ENCODE measurements around the gene LTN1.
"Not testable (repeated sequence)": the region's sequence is repeated elsewhere in the genome, so short reads cannot be mapped to it uniquely, and the experiment has no call there.

The LTN1 gene

DNA sequence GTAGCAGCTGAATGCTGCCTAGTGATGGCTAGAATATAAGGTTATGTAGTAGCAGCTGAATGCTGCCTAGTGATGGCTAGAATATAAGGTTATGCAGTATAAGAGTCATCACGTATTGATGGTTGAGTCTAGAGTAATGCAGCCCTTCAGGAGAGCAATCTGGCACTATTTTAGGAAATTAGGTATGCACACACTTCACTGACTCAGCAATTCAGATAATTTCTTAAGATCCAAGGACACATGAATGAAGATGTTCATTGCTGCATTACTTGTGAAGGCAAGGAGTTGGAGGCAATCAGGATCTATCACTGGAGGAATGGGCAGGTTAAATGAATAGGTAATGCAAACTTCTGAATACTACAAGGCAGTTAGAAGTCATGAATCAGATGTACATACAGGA, 13.6 kb downstream of the LTN1 start:
- DNase-seq, result no peak

DNA sequence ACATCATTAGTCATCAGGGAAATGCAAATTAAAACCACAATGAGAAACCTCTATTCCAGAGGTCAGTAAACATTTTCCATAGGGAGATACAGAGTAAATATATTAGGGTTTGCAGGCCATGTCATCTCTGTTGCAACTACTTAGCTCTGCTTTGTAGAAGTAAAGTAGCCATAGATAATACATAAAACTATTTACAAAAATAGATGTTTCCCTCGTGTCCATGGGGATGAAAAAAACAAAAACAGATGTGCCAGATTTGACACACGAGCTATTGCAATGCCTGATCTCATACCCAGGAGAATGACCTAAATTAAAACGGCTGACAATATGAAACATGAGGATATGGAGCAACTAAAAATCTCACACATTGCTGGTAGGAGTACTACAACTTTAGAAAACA, 17.3 kb downstream of the LTN1 start:
- no peak for DNase-seq

DNA sequence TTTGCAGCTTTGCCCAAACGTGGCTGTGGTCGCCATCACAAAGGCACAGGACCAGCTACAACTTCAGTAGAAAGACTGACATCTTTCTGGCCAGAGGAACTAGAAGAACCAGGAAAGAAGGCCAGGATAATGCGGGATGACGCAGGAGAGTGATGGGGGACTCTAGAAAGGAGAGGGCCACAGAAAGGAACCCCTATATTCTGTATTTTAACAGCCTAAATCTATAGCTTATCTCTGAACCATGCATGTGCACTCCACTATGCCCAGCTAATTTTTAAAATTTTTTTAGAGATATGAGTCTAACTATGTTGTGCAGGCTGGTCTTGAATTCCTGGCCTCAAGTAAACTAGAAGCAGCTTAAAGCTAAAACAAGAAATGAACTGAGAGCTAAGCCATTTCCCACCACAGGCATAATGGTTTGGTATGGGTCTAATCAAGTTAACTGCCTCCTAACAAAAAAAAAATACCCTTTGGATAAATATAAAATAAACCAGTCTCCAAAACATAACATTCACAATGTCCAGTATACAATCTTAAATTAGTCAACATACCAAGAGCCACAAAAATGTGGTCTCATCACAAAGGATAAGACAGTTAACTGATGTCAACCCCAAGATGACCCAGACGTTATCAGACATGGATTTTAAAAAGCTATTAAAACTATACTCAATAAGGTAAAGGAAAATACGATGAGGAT, 18.0 kb downstream of the LTN1 start:
- DNase-seq, result no peak

GRCh38 chr21:28972398-28972797, 20.3 kb downstream of the LTN1 start:
- no peak for DNase-seq

DNA sequence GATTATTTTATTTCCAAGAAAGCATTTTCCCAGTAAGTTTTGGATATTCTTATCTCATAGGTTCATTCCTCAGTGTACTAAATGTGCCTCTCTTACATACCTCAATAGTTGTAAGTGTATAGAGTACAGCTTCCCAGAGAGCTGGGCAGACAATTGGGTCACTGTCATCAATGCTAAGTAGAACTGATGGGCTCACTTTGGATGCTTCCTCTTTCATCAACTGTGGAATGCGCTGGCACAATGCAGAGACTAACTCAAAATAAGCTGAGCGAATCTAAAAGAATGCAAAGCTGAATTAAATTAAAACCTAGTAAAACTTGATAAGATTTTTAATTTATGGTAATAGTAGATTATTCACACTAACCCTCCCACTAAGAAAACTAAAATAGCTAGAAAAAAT, 21.5 kb downstream of the LTN1 start:
- DNase-seq, result no peak

DNA sequence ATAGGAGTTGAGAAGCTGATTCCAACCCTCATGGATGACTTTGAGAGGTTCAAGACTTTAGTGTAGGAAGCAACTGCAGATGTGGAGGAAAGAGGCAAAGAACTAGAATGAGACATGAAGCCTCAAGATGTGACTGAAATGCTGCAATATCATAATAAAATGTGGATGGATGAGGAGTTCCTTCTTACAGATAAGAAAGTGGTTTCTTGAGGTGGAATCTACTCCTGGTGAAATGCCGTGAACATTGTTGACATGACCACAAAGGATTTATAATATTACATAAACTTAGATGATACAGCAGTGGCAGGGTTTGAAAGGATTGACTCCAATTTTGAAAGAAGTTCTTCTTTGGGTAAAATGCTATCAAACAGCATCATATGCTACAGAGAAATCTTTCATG, 28.8 kb downstream of the LTN1 start:
- DNase-seq, result no peak

GRCh38 chr21:28962465-28962864, 30.2 kb downstream of the LTN1 start:
- no peak for DNase-seq

DNA sequence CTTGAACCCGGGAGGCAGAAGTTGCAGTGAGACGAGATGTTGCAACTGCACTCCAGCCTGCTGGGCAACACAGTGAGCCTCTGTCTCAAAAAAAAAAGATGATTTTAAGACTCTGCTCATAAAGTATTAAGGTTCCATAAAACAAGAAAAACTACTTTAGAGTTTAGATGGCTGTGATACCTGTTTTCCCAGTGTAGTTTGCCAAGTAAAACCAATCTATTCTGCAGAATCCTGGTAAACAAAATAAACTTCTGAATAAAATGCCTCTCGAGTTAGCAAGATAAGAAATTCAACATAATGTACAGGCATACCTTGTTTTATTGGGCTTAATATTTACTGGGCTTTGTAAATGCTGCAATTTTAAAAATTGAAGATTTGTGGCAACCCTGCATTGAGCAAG, 30.8 kb downstream of the LTN1 start:
- DNase-seq, result no peak

- DNase-seq, result no peak
Measured at GRCh38 chr21:28960245-28960644, 32.4 kb downstream of the LTN1 start.

DNA sequence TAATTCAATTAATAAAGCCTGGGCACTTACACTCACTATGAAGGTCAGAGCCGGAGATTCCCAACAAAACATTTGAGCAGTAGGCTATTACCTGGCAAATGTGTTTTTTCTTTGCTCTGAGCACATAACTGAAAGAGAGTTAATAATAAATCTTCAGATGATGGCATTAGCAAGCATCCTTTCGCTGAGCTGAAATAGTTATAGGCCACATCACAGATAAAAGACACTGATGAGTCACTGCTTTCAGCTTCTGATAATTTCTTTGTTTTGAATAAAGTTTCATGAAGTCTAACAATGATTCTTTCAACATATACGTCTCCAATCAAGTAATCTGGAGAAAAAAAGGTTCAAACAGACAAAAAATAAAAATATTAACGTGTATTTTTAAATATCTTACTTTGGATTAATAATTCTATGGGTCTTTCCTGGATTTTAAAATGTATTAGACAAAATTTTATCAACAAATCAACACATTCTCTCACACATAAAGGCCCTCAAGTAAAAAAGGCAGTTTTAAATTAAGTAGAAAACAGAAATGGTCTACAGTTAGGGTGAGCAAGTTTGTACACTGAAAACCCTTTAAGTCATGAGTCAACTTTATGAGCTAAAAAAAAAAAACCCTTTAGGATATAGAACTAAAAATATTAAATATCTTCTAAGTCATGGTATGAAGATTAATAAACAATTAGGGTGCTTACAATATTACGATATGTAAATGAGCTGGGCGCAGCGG, 33.1 kb downstream of the LTN1 start:
- DNase-seq, result no peak

DNA sequence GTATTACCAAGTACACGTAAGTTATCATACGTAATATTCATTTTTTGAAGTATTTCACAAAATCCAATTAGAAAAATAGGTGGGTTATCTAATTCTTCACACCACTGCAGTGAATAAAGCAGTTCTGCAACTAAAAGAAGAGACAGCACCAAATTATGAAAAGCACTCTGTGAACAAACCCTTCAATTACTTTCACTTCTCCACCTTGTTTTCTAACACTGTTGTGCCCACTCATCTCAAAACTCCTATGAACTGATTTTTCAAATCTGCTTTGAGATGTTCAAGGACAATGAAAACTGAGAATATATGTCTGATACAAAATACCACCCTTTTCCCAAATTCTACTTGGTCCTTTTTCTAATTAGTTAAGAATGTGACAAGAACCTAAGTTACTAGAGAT, 39.4 kb downstream of the LTN1 start:
- DNase-seq, result no peak

- DNase-seq, result no peak
Measured at GRCh38 chr21:28952686-28953085, 40.0 kb downstream of the LTN1 start.

- DNase-seq, result no peak
Measured at GRCh38 chr21:28949318-28949717, 43.4 kb downstream of the LTN1 start.

GRCh38 chr21:28944296-28944695, 48.4 kb downstream of the LTN1 start:
- no peak for DNase-seq

DNA sequence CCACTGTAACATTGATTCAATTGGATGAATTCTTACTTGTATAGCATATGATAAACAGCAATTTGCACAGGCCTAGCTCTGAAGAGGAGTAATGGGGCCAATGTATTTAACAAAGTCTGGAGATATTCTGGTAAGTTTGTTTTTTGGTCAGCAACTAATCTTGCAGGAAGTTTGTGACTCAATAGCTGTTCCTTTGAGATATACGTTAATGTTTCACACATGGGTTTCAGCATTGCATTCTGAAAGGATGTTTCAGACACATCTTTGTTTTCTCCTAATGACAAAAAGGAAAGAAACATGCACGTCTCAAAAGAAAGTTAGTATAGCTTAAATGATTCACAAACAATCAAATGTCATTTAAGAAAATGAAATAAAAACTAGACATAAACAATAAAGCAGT, 49.0 kb downstream of the LTN1 start:
- DNase-seq, result no peak

GRCh38 chr21:28938726-28939125, 54.0 kb downstream of the LTN1 start:
- peak; percentile 17 to 21 for DNase-seq

DNA sequence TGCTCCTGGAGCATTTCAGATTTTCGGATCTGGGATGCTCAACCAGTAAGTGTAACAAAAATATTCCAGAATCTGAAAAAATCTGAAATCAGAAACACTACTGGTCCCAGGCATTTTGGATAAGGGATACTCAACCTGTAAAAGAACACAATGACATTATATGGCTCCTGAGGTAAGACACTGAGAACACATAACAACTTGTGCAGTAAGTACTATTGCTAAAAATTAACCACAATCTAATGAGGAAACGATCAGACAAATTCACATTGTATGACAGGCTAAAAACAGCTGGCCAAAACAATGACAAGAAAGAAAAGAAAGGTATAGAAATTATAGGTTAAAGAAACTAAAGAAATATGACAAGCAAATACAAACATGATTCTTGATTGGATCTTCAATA, 54.9 kb downstream of the LTN1 start:
- DNase-seq, result no peak

GRCh38 chr21:28936721-28937120, 56.0 kb downstream of the LTN1 start:
- DNase-seq, result no peak

DNA sequence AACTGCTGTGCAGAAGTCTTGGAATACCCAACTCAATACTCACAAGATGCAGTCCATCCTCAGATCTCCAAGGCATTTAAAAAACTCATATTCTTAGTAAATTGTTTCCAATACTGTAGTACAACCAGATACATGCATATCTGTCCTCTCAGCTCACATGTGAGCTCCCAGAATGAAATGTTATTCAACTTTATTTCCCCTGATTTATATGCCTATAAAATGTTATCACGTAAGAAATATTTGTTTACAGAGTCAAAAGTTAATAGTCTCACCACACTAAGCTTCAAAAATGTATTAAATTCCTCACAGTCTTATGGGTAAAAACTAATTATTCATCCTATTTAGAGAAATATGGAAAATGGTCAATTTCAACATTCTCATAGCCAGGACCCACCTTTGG, 56.6 kb downstream of the LTN1 start:
- DNase-seq, result no peak

GRCh38 chr21:28932717-28933116, 60.0 kb downstream of the LTN1 start:
- DNase-seq, result no peak

DNA sequence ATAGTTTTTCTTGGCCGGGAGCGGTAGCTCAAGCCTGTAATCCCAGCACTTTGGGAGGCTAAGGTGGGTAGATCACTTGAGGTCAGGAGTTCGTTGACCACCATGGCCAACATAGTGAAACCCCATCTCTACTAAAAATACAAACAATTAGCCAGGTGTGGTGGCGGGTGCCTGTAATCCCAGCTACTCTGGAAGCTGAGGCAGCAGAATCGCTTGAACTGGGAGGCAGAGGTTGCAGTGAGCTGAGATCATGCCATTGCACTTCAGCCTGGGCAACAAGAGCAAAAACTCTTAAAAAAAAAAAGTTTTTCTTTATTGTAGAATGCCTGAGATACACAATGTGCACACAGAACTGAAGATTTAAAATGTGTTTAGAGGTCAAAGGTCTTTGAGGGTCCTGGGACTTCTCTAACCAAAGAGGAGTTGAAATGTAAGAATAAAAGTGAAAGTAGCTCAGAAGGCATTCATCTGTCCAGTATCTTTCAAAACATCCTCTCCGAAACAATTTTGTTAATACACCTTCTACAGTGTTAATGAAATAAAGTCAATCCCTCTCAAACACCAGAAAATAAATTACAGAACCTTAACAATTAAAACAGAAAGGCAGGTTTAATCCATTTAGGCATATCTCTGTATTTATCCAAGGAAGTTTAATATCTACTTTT, 60.8 kb downstream of the LTN1 start:
- DNase-seq, result not testable (repeated sequence)

- no peak for DNase-seq
Measured at GRCh38 chr21:28928578-28929420, 63.9 kb downstream of the LTN1 start.

DNA sequence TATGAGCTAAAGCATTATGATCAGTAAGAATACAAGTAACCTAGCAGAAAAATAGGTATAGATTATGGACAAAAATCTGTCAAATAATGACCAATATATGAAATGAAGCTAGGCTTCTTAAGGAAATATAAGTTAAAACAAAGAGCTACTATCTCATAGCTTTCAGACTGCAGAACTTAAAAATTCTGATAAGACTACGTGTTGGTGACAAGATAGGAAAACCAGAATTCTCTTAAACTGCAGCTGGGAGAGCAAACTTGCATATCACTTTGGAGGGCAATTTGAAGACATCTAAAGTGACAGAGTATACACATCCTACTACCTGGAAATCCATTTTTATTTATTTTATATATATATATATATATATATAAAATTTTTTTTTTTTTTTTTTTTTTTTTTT, 65.5 kb downstream of the LTN1 start:
- no peak for DNase-seq
